ENCODE data around the gene SMIM12. TPM values are rescaled to one million over a fixed set of nuclear protein-coding genes. Genes with fewer than 3 reads are reported as not detected.
A peak's percentile ranks its signal among the peaks of the same experiment; 100 is the strongest.

Gene SMIM12
- total RNA-seq, 1 donor from 2014 or later, result 35.9 TPM

DNA sequence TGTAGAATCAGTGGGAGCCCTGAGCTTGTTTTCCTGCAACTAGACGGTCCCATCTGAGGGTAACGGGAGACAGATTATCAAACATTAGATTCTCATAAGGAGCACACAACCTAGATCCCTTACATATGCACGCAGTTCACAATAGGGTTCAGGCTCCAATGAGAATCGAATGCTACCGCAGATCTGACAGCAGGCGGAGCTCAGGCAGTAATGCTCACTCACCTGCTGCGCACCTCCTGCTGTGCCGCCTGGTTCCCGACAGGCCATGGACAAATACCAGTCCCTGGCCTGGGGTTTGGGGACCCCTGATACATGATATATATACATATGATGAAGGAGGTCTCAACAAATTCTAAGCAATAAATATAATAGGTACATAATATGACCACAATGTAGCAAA lies 19.7 kb upstream of the SMIM12 start:
- intact Hi-C loops (cut with DNase I), result no loop called here
- ATAC-seq (ENCODE audit: poor library complexity) (no peak), DNase-seq (no peak)

GRCh38 chr1:34876406-34876805 lies 16.9 kb upstream of the SMIM12 start:
- no peak for ATAC-seq (ENCODE audit: poor library complexity)
- DNase-seq, result no peak
- intact Hi-C loops (cut with DNase I), result no loop called here

- DNase-seq (no peak), ATAC-seq (ENCODE audit: poor library complexity) (no peak)
- intact Hi-C loops (cut with DNase I), result no loop called here
Measured at GRCh38 chr1:34874296-34874952, 14.9 kb upstream of the SMIM12 start.

GRCh38 chr1:34872133-34872503 lies 12.6 kb upstream of the SMIM12 start:
- intact Hi-C loops (cut with DNase I), result no loop called here
- DNase-seq, result no peak

GRCh38 chr1:34871443-34872132 lies 12.0 kb upstream of the SMIM12 start:
- ATAC-seq (ENCODE audit: poor library complexity) (no peak), DNase-seq (no peak)
- intact Hi-C loops (cut with DNase I), result no loop called here

More at GRCh38 chr1:34872133-34872503, 12.6 kb upstream of the SMIM12 start:
- ATAC-seq (ENCODE audit: poor library complexity), result no peak

DNA sequence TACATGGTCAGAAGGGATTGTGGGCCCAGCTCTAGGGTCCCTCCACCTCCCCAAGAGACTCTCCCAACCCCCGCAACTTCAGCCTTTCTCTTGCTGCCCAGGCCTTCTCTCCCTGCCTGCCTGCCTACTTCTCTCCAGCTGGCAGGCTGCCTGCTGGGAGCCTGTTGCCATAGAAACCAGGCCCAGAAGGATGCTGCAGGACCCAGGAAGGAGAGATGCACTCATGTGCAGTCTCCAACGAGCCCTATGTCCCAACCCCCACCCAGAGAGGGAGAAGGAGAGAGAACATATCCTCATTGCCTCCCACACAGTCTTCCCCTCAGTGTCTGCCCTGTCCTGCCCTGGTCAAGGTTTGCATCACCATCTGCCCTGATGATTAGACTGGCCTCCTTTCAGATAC lies 10.8 kb upstream of the SMIM12 start:
- ATAC-seq (ENCODE audit: poor library complexity) (no peak), DNase-seq (no peak)
- intact Hi-C loops (cut with DNase I), result no loop called here

DNA sequence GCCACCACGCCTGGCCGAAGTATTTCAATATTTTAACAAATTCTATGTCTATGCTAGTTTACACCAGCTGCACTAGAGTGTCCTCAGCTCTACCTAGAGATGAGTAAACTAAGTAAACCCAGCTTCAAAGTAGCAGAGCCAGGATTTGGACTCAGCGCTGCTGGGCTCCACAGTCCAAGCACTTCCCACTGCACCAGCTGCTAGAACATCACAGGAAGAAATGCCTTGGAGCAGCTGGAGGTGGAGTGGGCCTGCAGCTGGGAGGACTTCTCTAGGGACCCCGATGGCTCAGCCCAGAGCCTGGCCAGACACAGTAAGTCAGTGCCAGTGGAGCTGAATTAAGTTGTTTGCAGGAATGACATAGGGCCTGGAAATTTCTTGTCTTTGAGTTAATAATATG lies 10.2 kb upstream of the SMIM12 start:
- intact Hi-C loops (cut with DNase I), result loop anchor here (5.0 to 10.0 kb wide), 2 partner anchors 82 to 115 kb away; partner anchors contain the start of gene TMEM35B
- DNase-seq, result no peak
- no peak for ATAC-seq (ENCODE audit: poor library complexity)

DNA sequence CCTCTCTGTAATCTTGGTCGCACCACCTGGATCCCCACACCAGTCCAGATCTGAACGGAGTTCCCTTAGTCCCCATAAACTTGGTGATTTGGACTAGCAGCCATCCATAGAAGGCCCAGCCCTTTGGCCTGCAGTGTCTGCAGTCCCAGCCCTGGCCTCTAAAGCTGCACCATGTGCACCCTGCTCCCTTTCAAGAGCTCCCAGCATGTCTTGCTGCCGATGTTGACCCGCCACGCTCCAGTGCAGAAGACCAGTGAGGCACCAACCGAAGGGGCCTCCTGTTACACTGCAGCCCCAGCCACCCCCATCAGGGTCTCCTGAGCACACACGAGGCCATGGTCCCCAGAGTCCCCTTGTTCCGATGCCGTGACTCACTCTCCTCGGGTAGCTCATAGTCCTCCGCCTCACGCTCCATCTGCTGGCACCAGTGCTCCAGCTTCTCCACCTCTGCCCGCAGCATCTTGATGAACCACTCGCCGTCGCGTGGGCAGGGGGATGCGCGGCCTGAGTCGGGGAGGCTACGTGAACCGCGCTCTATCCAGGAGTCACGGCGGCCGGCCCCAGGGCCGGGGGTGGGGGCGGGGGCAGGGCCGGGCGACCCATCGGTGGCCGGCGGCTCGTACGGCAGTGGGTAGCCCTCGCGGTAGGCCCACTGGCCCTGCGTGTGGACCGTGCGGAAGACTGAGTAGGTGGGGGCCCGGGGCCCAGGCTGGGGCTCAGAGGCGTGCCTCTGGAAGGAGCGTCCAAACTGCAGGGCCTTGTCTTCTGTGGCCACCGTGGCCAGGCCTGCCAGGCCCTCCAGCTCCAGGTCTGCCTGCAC lies 8.9 kb upstream of the SMIM12 start:
- DNase-seq (no peak), ATAC-seq (ENCODE audit: poor library complexity) (no peak)
- intact Hi-C loops (cut with DNase I), result loop anchor here (5.0 to 10.0 kb wide), 2 partner anchors 81 to 116 kb away; partner anchors contain the start of gene TMEM35B

DNA sequence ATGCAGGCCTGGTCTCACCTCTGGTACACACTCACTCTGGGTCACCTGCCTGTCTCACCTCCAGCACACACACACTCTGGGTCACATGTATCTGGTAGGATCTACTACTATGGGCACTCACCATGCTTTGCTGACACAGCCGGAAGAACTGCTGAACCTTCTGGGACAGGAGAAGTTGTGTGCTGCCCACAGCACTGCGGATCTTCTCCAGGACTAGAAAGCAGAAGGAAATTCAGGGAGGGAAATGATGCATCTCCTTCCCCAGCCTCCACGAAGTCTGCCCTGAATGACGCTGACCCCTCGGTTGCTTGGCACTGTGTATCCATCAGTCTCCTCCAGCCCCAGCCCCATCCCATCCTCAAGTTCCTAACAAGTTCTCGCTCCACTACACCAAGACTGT lies 7.9 kb upstream of the SMIM12 start:
- intact Hi-C loops (cut with DNase I), result loop anchor here (5.0 to 10.0 kb wide), 2 partner anchors 80 to 117 kb away; partner anchors contain the start of gene TMEM35B
- peak; percentile 14 for ATAC-seq (ENCODE audit: poor library complexity)
- peak; percentile 49 for DNase-seq

GRCh38 chr1:34866762-34867109 lies 7.2 kb upstream of the SMIM12 start:
- DNase-seq (no peak), ATAC-seq (ENCODE audit: poor library complexity) (no peak)
- intact Hi-C loops (cut with DNase I), result loop anchor here (5.0 to 10.0 kb wide), 2 partner anchors 79 to 118 kb away; partner anchors contain the start of gene TMEM35B

GRCh38 chr1:34865981-34866761 lies 6.6 kb upstream of the SMIM12 start:
- DNase-seq (peak; percentile 94), ATAC-seq (ENCODE audit: poor library complexity) (peak; percentile 91)
- intact Hi-C loops (cut with DNase I), result loop anchor here (5.0 to 10.0 kb wide), 2 partner anchors 79 to 119 kb away; partner anchors contain the start of gene TMEM35B

GRCh38 chr1:34865573-34865972 lies 6.0 kb upstream of the SMIM12 start:
- intact Hi-C loops (cut with DNase I), result loop anchor here (5.0 to 10.0 kb wide), 2 partner anchors 78 to 119 kb away; partner anchors contain the start of gene TMEM35B
- DNase-seq (no peak), ATAC-seq (ENCODE audit: poor library complexity) (no peak)

- ATAC-seq (ENCODE audit: poor library complexity) (no peak), DNase-seq (no peak)
- intact Hi-C loops (cut with DNase I), result loop anchor here (5.0 to 10.0 kb wide), 2 partner anchors 77 to 120 kb away; partner anchors contain the start of gene TMEM35B
Measured at GRCh38 chr1:34864759-34865158, 5.2 kb upstream of the SMIM12 start.

DNA sequence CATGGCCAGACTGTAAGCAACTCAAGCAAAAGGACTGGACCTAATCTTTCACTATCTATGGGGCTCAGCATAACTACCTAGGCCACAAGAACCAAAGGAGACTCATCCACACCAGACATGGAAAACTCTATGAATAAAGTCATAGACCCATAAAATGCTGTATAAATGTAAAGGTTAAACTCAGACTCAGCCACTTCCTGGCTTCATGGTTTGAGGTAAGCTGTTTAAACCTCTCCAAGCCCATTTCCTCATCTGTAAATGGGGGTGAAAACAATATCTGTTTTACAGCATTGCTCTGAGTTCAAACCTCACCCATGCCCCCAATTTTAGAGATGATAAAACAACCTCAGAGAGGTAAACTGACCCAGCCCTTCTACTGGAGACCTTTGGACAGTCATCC lies 4.0 kb upstream of the SMIM12 start:
- ATAC-seq (ENCODE audit: poor library complexity), result no peak
- DNase-seq, result no peak
- intact Hi-C loops (cut with DNase I), result loop anchor here (10.0 kb wide), 1 partner anchor 121 kb away; the partner anchor contains the start of gene TMEM35B

DNA sequence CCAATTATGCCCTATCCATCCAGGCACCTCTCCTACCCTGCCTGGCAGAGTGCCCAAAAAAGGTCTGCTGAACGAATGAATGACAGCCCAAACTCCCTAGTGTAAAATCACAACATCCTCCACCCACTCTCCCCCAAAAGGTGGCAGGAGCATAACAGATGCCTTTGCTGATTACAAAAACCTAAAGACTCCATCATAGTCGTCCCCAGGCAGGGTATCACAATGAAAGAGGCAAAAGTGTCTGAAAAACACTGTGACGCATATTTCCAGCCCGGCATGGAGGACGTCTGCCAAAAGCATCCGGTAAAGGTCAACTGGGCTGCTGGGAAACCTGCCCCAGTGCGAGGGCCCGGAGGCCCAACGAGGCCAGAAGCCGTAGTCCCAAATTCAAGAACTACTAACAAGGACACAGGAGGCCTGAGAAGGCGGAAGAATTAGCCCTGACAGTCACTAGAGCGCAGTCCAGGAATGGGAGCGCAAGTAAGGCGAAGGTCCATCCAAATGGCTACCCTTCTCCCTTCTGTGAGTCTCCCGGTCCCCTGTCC lies 576 bp downstream of the SMIM12 start:
- DNase-seq (no peak), ATAC-seq (ENCODE audit: poor library complexity) (peak; percentile 32)
- intact Hi-C loops (cut with DNase I), result no loop called here

GRCh38 chr1:34856697-34857096 lies 2.9 kb downstream of the SMIM12 start:
- intact Hi-C loops (cut with DNase I), result no loop called here
- DNase-seq (no peak), ATAC-seq (ENCODE audit: poor library complexity) (no peak)

GRCh38 chr1:34852677-34853217 lies 6.8 kb downstream of the SMIM12 start:
- DNase-seq (peak; percentile 89), ATAC-seq (ENCODE audit: poor library complexity) (peak; percentile 93)
- intact Hi-C loops (cut with DNase I), result loop anchor here (2.0 kb wide), 1 partner anchor 66 kb away; no protein-coding TSS in a partner anchor
